WTC11 (cell line): ENCODE measurements around the gene FER.

Experiments
- CREM ChIP-seq: sonication (generic); formaldehyde crosslinking; IDR thresholded peaks from 2 replicates; pipeline ENCODE4 v1.8.1; 2022; ENCODE audit warnings: mild to moderate bottlenecking, missing genetic modification reagents, moderate library complexity
- CTCF ChIP-seq: fragments of 200-600 bp; IDR thresholded peaks from 2 replicates; pipeline ENCODE4 v1.8.0; 2022; ENCODE audit warnings: antibody characterized with exemption
- ELF4 ChIP-seq: sonication (generic); formaldehyde crosslinking; IDR thresholded peaks from 2 replicates; pipeline ENCODE4 v1.8.1; 2022; ENCODE audit warnings: low read depth, mild to moderate bottlenecking, moderate library complexity, missing genetic modification reagents
- ESRRA ChIP-seq: sonication (generic); formaldehyde crosslinking; IDR thresholded peaks from 2 replicates; pipeline ENCODE4 v1.8.1; 2022; ENCODE audit warnings: mild to moderate bottlenecking, missing genetic modification reagents, borderline replicate concordance
- ETV6 ChIP-seq: sonication (generic); formaldehyde crosslinking; IDR thresholded peaks from 2 replicates; pipeline ENCODE4 v1.8.1; 2022; ENCODE audit warnings: mild to moderate bottlenecking, missing genetic modification reagents
- FOXK1 ChIP-seq: sonication (generic); formaldehyde crosslinking; IDR thresholded peaks from 2 replicates; pipeline ENCODE4 v1.8.0; 2022; ENCODE audit warnings: mild to moderate bottlenecking, moderate library complexity, missing genetic modification reagents
- MAX ChIP-seq: sonication (generic); formaldehyde crosslinking; IDR thresholded peaks from 2 replicates; pipeline ENCODE4 v1.8.0; 2022; ENCODE audit warnings: mild to moderate bottlenecking, missing genetic modification reagents
- MYBL2 ChIP-seq: sonication (generic); formaldehyde crosslinking; IDR thresholded peaks from 2 replicates; pipeline ENCODE4 v1.8.1; 2023; ENCODE audit warnings: mild to moderate bottlenecking, moderate library complexity, missing genetic modification reagents
- NR2C2 ChIP-seq: sonication (generic); formaldehyde crosslinking; IDR thresholded peaks from 2 replicates; pipeline ENCODE4 v1.8.0; 2022; ENCODE audit warnings: mild to moderate bottlenecking, missing genetic modification reagents
- PREB ChIP-seq: sonication (generic); formaldehyde crosslinking; IDR thresholded peaks from 2 replicates; pipeline ENCODE4 v1.8.1; 2022; ENCODE audit warnings: mild to moderate bottlenecking, missing genetic modification reagents, moderate library complexity, borderline replicate concordance
- SMAD4 ChIP-seq: sonication (generic); formaldehyde crosslinking; IDR thresholded peaks from 2 replicates; pipeline ENCODE4 v1.8.0; 2022; ENCODE audit warnings: mild to moderate bottlenecking, missing genetic modification reagents
- SP1 ChIP-seq: sonication (generic); formaldehyde crosslinking; conservative IDR thresholded peaks from 2 replicates; pipeline ENCODE4 v1.8.1; 2022; ENCODE audit warnings: missing genetic modification reagents
- ZNF138 ChIP-seq: sonication (generic); formaldehyde crosslinking; conservative IDR thresholded peaks from 2 replicates; pipeline ENCODE4 v1.8.1; 2022; ENCODE audit warnings: mild to moderate bottlenecking, moderate library complexity, missing genetic modification reagents
- ZNF232 ChIP-seq: sonication (generic); formaldehyde crosslinking; IDR thresholded peaks from 2 replicates; pipeline ENCODE4 v1.8.0; 2022; ENCODE audit warnings: mild to moderate bottlenecking, missing genetic modification reagents

DNA sequence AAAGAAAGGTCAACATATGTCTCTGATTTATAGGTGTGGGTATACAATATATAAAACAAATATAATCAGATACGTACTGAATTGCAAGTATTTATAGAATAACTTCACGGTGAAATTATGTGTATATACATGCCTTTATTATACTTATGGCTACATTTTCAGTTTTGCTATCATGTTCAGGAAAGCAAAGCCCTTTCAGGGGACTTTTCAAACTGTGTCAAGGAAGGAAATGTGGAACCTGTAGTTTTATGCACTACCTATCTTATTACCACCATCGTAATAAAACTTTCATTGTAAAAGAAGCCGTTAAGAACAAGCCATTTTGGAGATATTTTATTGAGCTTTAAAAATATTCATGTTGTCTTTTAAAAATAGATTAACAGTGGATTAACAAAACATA, 404.9 kb downstream of the FER start:
- TF ChIP-seq CTCF, result no peak
- no peak for TF ChIP-seq MAX
- TF ChIP-seq ESRRA (CRISPR knock-in tag), result no peak
- no peak for TF ChIP-seq SP1
- no peak for TF ChIP-seq ZNF138 (CRISPR knock-in tag)
- no peak for TF ChIP-seq SMAD4 (CRISPR knock-in tag)
- no peak for TF ChIP-seq ZNF232
- TF ChIP-seq ELF4 (CRISPR knock-in tag), result no peak
- no peak for TF ChIP-seq PREB (CRISPR knock-in tag)
- TF ChIP-seq NR2C2, result no peak
- no peak for TF ChIP-seq CREM (CRISPR knock-in tag)
- no peak for TF ChIP-seq ETV6
- TF ChIP-seq FOXK1 (CRISPR knock-in tag), result no peak
- no peak for TF ChIP-seq MYBL2 (CRISPR knock-in tag)
